LNCaP clone FGC (cell line): ENCODE data around the gene SH2D3C.
A peak's percentile ranks its signal among the peaks of the same experiment; 100 is the strongest.

Experiments used
- DNase-seq: peaks from one replicate; pipeline ENCODE4 v3.0.0-alpha.2; 2011; ENCODE audit warnings: low read depth
- H3K4me3 ChIP-seq: 2 replicates; pipeline ENCODE4 v1.5.1; 2011; ENCODE audit warnings: mild to moderate bottlenecking, low read depth, low read length, control low read depth
- TF ChIP-seq, protein P1 (sequence below): IDR thresholded peaks from 2 replicates; pipeline ENCODE4 v1.5.1; 2012; ENCODE audit warnings: mild to moderate bottlenecking; ENCODE audit not compliant: control insufficient read depth, insufficient read depth; ENCODE audit errors: extremely low read depth

Gene SH2D3C

DNA sequence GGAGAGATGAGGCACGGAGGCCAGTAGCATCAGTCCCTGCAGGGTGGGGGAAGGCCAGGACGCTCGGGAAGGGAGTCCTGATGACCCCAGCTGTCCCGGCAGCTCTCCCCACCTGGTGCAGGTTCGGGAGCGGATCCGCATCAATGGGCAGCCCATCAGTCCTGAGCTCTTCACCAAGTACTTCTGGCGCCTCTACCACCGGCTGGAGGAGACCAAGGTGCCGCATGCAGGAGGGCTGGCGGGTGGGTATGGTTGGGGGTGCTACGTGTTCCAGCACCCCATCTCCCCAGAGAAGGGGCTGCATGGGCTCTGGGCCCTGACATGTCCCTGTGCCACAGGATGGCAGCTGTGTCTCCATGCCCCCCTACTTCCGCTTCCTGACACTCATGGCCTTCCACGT lies 28.4 kb upstream of the SH2D3C start:
- no peak for DNase-seq
- TF ChIP-seq, protein P1, sequence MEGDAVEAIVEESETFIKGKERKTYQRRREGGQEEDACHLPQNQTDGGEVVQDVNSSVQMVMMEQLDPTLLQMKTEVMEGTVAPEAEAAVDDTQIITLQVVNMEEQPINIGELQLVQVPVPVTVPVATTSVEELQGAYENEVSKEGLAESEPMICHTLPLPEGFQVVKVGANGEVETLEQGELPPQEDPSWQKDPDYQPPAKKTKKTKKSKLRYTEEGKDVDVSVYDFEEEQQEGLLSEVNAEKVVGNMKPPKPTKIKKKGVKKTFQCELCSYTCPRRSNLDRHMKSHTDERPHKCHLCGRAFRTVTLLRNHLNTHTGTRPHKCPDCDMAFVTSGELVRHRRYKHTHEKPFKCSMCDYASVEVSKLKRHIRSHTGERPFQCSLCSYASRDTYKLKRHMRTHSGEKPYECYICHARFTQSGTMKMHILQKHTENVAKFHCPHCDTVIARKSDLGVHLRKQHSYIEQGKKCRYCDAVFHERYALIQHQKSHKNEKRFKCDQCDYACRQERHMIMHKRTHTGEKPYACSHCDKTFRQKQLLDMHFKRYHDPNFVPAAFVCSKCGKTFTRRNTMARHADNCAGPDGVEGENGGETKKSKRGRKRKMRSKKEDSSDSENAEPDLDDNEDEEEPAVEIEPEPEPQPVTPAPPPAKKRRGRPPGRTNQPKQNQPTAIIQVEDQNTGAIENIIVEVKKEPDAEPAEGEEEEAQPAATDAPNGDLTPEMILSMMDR: no peak
- no peak overlapping the region for H3K4me3 ChIP-seq

DNA sequence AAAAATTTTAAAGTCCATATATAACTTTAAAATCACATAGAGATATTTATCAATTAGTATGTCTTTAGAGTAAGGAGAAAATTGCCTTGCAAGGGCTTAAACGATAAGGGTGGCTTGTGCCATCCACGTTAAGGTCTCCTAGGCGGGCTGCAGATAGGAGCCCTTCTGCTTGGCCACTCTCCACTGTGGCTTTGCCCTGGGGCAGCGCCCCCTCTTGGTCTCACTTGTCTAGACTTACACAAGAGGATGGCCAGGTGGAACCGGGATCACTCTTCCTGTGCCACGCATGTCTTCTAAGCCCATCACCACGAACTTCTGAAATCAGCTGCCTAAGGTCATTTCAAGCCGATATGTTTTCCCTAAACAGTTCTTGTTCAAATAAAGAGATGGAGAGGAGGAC lies 27.2 kb upstream of the SH2D3C start:
- H3K4me3 ChIP-seq: no peak overlapping the region
- TF ChIP-seq, protein P1: peak; percentile 24; the same call in 1 of the 2 replicates
- DNase-seq: no peak

DNA sequence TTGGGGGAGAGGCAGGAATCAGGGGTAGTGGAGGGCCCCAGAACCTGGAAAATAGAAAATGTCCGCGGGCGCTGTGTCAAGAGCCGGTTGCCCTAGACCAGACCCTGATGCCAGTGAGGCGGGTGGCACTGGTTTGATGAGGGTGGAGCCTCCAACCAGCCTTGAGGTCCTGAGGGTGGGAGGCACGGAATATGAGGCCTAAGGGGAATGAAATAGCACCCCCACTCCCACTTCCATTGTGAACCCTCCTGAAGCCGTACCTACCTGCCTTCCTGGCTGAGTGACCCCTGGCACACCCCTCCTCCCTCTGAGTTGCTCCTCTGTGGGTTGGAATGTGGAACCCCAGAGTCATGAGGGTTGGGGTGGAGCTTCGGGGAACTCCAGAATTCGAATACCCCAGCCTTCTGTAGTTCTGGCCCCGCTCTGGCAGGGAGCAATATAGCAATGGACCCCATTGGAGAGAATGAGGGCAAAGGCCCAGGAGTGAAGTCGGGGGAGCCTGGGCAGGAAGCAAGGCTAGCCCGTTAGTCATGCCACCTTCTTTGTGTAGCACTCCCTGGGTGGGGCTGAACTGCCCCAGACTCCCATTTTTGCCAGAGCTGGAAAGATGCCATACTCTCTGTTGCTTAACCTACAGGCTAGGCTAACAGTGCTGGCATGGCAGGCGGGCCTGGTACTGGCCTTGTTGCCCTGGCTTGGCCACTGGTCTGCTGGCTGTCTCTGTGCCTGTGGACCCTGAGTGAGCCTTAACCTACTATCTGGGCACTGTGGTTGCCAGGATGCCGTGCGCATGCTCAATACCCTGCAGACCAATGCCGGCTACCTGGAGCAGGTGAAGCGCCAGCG lies 25.3 kb upstream of the SH2D3C start:
- peak overlapping the region; percentile 73 for H3K4me3 ChIP-seq
- TF ChIP-seq, protein P1: no peak
- DNase-seq: no peak

DNA sequence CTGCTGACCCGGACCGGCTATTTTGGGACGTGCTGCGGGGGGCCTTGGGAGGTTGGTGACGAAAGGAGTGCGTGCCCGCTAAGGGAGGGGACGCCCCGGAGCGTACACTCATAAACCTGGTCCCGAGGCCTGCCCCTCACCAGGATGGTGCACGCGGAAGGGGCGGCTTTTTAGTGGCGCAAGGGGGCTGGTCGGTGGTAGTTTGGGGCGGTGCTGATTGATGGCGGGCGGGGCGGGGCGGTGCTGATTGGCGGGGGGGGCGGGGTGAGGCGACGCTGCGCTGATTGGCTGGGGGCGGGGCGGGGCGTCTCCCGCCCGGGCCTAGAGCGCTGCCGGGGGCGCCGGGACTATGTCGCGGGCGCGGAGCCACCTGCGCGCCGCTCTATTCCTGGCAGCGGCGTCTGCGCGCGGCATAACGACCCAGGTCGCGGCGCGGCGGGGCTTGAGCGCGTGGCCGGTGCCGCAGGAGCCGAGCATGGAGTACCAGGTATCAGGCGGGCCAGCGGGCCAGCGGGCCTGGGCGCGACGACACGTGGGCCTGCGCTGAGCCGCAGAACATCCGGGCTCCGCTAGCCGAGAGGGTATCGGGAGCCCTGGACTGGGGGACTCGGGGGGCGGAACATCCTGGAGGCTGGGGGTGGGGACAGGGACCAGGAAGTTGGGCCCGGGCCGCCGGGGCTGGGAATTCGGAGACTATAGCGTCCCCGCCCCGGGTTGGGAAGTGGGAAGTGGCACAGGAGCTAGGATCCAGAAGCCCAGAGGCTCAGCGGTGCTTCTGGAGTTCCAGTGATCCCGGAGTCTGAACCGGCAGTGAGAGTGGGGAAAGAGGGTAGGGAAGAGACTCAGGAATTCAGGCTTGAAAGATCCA lies 24.3 kb upstream of the SH2D3C start, which contains the start of gene FPGS:
Gene FPGS, plus strand, starts transcription at position 307 of the 868 bp plus-strand sequence. Its CDS starts 43 bp downstream, at position 350.
- H3K4me3 ChIP-seq: peak within 1 kb of the TSS; percentile 73
- DNase-seq: peak; percentile 64
- TF ChIP-seq, protein P1: no peak

DNA sequence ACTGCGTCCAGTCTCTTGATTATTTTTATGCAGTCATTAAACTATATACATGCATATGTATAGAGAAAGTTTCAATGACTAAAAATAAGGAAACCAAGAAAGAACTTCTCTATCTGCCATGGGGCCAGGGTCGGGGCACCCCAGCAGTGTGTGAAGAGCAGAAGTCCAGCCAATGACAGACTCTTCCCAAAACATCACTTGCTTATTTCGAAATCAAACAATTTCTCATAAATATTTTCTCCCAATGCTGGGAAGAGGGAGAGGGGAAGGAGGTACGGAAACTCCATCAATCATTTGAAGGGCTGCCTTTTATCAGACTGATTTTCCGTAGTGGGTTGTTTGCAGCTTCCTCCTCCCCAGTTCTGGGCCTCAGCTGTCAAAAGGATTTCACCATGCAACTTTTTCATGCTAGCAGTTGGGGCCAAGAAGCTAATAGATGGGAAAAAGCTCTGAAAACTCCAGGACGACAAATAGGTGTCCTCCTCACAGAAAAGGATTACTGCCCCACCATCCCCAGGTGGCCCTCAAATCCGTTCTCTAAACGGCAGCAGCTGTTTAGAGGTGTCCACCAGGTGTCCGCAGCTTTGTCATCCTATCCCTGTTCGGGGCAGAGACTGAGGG lies 23.6 kb upstream of the SH2D3C start:
- DNase-seq: no peak
- TF ChIP-seq, protein P1: no peak
- peak overlapping the region; percentile 40 for H3K4me3 ChIP-seq

DNA sequence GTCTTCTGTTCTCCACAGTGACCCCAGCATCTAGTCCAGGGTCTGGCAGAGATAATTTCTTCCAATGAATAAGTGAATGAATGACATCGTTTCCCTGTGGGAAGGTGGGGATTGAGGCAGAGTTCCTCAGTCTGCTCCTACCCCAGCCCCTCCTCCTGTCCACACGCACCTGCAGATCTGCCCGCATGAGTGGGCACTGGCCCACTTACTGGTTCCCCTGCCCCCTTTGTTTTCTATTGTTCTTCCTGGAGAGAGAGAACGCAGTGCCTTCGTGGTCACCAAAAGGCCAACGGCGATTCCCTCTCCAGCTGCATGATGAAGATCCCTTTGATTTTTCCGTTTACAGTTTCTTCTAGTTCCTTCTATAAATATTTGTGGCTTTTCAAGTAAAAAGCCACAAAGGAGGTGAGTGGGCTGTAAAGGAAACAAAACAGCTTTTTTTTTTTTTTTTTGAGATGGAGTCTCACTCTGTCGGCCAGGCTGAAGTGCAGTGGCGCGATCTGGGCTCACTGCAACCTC lies 18.4 kb upstream of the SH2D3C start:
- no peak overlapping the region for H3K4me3 ChIP-seq
- DNase-seq: no peak
- TF ChIP-seq, protein P1: no peak
